Measurements from ENCODE around the gene CHKA. TPM values are rescaled to one million over a fixed set of nuclear protein-coding genes. Genes with fewer than 3 reads are reported as not detected.

Gene CHKA
- total and polyA plus RNA-seq, 9 of the 15 experiments (the other 6 are each of a cell fraction or from before 2014, with no cell fraction given): 3.6 to 37.0 (median 30.2) TPM

- TF ChIP-seq, protein P1, sequence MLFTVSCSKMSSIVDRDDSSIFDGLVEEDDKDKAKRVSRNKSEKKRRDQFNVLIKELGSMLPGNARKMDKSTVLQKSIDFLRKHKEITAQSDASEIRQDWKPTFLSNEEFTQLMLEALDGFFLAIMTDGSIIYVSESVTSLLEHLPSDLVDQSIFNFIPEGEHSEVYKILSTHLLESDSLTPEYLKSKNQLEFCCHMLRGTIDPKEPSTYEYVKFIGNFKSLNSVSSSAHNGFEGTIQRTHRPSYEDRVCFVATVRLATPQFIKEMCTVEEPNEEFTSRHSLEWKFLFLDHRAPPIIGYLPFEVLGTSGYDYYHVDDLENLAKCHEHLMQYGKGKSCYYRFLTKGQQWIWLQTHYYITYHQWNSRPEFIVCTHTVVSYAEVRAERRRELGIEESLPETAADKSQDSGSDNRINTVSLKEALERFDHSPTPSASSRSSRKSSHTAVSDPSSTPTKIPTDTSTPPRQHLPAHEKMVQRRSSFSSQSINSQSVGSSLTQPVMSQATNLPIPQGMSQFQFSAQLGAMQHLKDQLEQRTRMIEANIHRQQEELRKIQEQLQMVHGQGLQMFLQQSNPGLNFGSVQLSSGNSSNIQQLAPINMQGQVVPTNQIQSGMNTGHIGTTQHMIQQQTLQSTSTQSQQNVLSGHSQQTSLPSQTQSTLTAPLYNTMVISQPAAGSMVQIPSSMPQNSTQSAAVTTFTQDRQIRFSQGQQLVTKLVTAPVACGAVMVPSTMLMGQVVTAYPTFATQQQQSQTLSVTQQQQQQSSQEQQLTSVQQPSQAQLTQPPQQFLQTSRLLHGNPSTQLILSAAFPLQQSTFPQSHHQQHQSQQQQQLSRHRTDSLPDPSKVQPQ (CRISPR knock-in tag; IDR thresholded peaks at IDR 0.05; ENCODE audit: borderline replicate concordance): 0 out of 2 replicates have a peak, but pooled peaks have one; percentile 54
- TF ChIP-seq ZC3H11A (IDR thresholded peaks at IDR 0.05; ENCODE audit: low read depth, low read length) (no peak), SAFB (IDR thresholded peaks at IDR 0.05; ENCODE audit: borderline replicate concordance, low read depth, low read length) (no peak), RBFOX2 (IDR thresholded peaks at IDR 0.05; ENCODE audit: low read depth, low read length) (peak; percentile 70), DIDO1 (tag; IDR thresholded peaks at IDR 0.05; ENCODE audit: low read depth) (no peak), ZKSCAN8 (CRISPR knock-in tag; IDR thresholded peaks at IDR 0.05) (no peak), CEBPB (tag; IDR thresholded peaks at IDR 0.05) (0 out of 2 replicates have a peak, but pooled peaks have one; percentile 26), FOXP1 (CRISPR knock-in tag; IDR thresholded peaks at IDR 0.05) (no peak), ATF7 (IDR thresholded peaks at IDR 0.05) (0 out of 2 replicates have a peak, but pooled peaks have one; percentile 45), GATAD2B (IDR thresholded peaks at IDR 0.05; ENCODE audit: borderline replicate concordance) (no peak), BCOR (IDR thresholded peaks at IDR 0.05) (peak; percentile 95), ZNF518B (CRISPR knock-in tag; IDR thresholded peaks at IDR 0.05) (no peak), CGGBP1 (CRISPR knock-in tag; IDR thresholded peaks at IDR 0.05) (no peak), IRF1 (CRISPR knock-in tag; IDR thresholded peaks at IDR 0.05; ENCODE audit: borderline replicate concordance) (no peak), RAD21 (CRISPR knock-in tag; conservative IDR thresholded peaks at IDR 0.05 in 1 of 2, IDR thresholded peaks at IDR 0.05 in 1 of 2) (no peak), NFE2L1 (tag; IDR thresholded peaks at IDR 0.05; ENCODE audit: borderline replicate concordance, low read depth) (no peak)
Measured at GRCh38 chr11:68040101-68040956, 80.9 kb downstream of the CHKA start (continued).
